Gastrocnemius medialis (tissue), 4 donors: ENCODE results near the gene WSCD1. TPM values are rescaled to one million over a fixed set of nuclear protein-coding genes. Genes with fewer than 3 reads are reported as not detected.

Experiments
- ATAC-seq, 2 donors: fragments of 150-250 bp; one replicate each; pipeline ENCODE4 v1.9.1; 2016
- DNase-seq, 2 donors: peaks; one replicate each; pipeline ENCODE4 v3.0.0-alpha.2; 2019
- H3K27ac ChIP-seq, 4 donors: fragments of 200-600 bp; sonication (generic); 1 replicate in 1 of 4; 2 replicates in 3 of 4; pipeline ENCODE4 v1.5.1; 2016 to 2018; ENCODE audit warnings: mild to moderate bottlenecking in 2 of 4, moderate library complexity in 1 of 4
- H3K27me3 ChIP-seq, 3 donors: fragments of 200-600 bp; sonication (generic) in 2 of 3; 1 replicate in 1 of 3; 2 replicates in 2 of 3; pipeline versions ENCODE4 v1.5.1 to v1.6.0; 2016 to 2019; ENCODE audit warnings: mild to moderate bottlenecking in 1 of 3, moderate library complexity in 1 of 3
- H3K36me3 ChIP-seq, 2 donors: fragments of 200-600 bp; sonication (generic) in 1 of 2; one replicate each; pipeline ENCODE4 v1.5.1; 2017 to 2018
- H3K4me1 ChIP-seq, 2 donors: fragments of 200-600 bp; sonication (generic) in 1 of 2; one replicate each; pipeline ENCODE4 v1.5.1; 2016 to 2017; ENCODE audit warnings: mild to moderate bottlenecking in 2 of 2
- H3K4me3 ChIP-seq, 4 donors: fragments of 200-600 bp; sonication (generic) in 3 of 4; 1 replicate in 1 of 4; 2 replicates in 3 of 4; pipeline ENCODE4 v1.5.1; 2016 to 2019; ENCODE audit warnings: mild to moderate bottlenecking in 2 of 4
- H3K9me3 ChIP-seq, 3 donors: fragments of 200-600 bp; sonication (generic) in 2 of 3; 1 replicate in 1 of 3; 2 replicates in 2 of 3; pipeline ENCODE4 v1.5.1; 2016 to 2019
- CTCF ChIP-seq, 5 experiments: fragments of 450-650 bp in 3 of 5; fragments of 200-600 bp in 2 of 5; sonication (generic) in 2 of 5; IDR thresholded peaks in 4 of 5; conservative IDR thresholded peaks in 1 of 5; 1 replicate in 4 of 5; 2 replicates in 1 of 5; pipeline ENCODE4 v1.5.1; 2016 to 2019; ENCODE audit warnings: antibody characterized with exemption in 5 of 5, mild to moderate bottlenecking in 3 of 5, moderate library complexity in 3 of 5
- POLR2A ChIP-seq, 2 donors: fragments of 450-650 bp; IDR thresholded peaks; one replicate each; pipeline ENCODE4 v1.6.1; 2017; ENCODE audit warnings: antibody characterized with exemption in 2 of 2, mild to moderate bottlenecking in 2 of 2, moderate library complexity in 2 of 2
- in situ Hi-C, 4 donors: fragments of 200-750 bp; cut with MboI; loops; one replicate each; pipeline versions ENCODE4 v1.15.0 to v1.8.0; 2017; ENCODE audit warnings: low sequenced_read_pairs in 4 of 4
- intact Hi-C: fragments of 100-400 bp; cut with DNase I; formaldehyde crosslinking; loops from one replicate; pipeline ENCODE4 v1.15.1; 2023; ENCODE audit warnings: low total_unique reads
- total RNA-seq, 4 donors: library from RNA; depleted of rRNA; stranded (reverse); fragments of >200 nt; gene quantifications; one replicate each; pipeline versions ENCODE4 v1.1.0 to v1.2.3, GENCODE V29; 2016

The WSCD1 gene
- total RNA-seq, 4 donors from 2014 or later = 2.7 to 15.3 (median 5.9) TPM

- in situ Hi-C loops = no loop called here
- no peak overlapping the region for H3K4me3 ChIP-seq
- H3K9me3 ChIP-seq = no peaks in the 10 kb centered on the region
- H3K36me3 ChIP-seq = no peaks in the 10 kb centered on the region
- no peak for ATAC-seq
- intact Hi-C loops = no loop called here
- no peak overlapping the region for H3K27ac ChIP-seq
- no peaks in the 10 kb centered on the region for H3K4me1 ChIP-seq
- H3K27me3 ChIP-seq = no peaks in the 10 kb centered on the region
- no peak for DNase-seq
- no peak for TF ChIP-seq CTCF (IDR thresholded peaks at IDR 0.05 in 4 of 5, conservative IDR thresholded peaks at IDR 0.05 in 1 of 5)
- no peak for TF ChIP-seq POLR2A (IDR thresholded peaks at IDR 0.05)
These were observed 29.7 kb upstream of the WSCD1 start for GRCh38 chr17:6040504-6040903.

- no peak for DNase-seq
- Histone ChIP-seq H3K36me3 (no peaks in the 10 kb centered on the region), H3K9me3 (no peaks in the 10 kb centered on the region), H3K4me1 (no peaks in the 10 kb centered on the region), H3K27me3 (no peaks in the 10 kb centered on the region), H3K27ac (no peak overlapping the region), H3K4me3 (no peak overlapping the region)
- TF ChIP-seq CTCF (IDR thresholded peaks at IDR 0.05 in 4 of 5, conservative IDR thresholded peaks at IDR 0.05 in 1 of 5) (no peak), POLR2A (IDR thresholded peaks at IDR 0.05) (no peak)
- intact Hi-C loops (no loop called here), in situ Hi-C loops (no loop called here)
- no peak for ATAC-seq
These were observed 28.9 kb upstream of the WSCD1 start for GRCh38 chr17:6041246-6041645.

GRCh38 chr17:6043405-6043804 lies 26.8 kb upstream of the WSCD1 start:
- H3K27me3 ChIP-seq = no peaks in the 10 kb centered on the region
- DNase-seq = no peak
- ATAC-seq = no peak
- no peaks in the 10 kb centered on the region for H3K36me3 ChIP-seq
- TF ChIP-seq POLR2A (IDR thresholded peaks at IDR 0.05) = no peak
- TF ChIP-seq CTCF (IDR thresholded peaks at IDR 0.05 in 4 of 5, conservative IDR thresholded peaks at IDR 0.05 in 1 of 5) = no peak
- no peaks in the 10 kb centered on the region for H3K4me1 ChIP-seq
- in situ Hi-C loops = no loop called here
- no peaks in the 10 kb centered on the region for H3K9me3 ChIP-seq
- no peak overlapping the region for H3K4me3 ChIP-seq
- no peak overlapping the region for H3K27ac ChIP-seq
- intact Hi-C loops = no loop called here

GRCh38 chr17:6044261-6044660 lies 25.9 kb upstream of the WSCD1 start:
- TF ChIP-seq CTCF (IDR thresholded peaks at IDR 0.05 in 4 of 5, conservative IDR thresholded peaks at IDR 0.05 in 1 of 5) = no peak
- no peak for TF ChIP-seq POLR2A (IDR thresholded peaks at IDR 0.05)
- ATAC-seq (no peak), DNase-seq (no peak)
- Histone ChIP-seq H3K27me3 (no peaks in the 10 kb centered on the region), H3K9me3 (no peaks in the 10 kb centered on the region), H3K4me3 (no peak overlapping the region), H3K4me1 (no peaks in the 10 kb centered on the region), H3K27ac (no peak overlapping the region), H3K36me3 (no peaks in the 10 kb centered on the region)
- intact Hi-C loops (no loop called here), in situ Hi-C loops (no loop called here)

GRCh38 chr17:6045621-6046357 lies 24.4 kb upstream of the WSCD1 start:
- no peaks in the 10 kb centered on the region for H3K27me3 ChIP-seq
- ATAC-seq (no peak), DNase-seq (no peak)
- no peak overlapping the region for H3K4me3 ChIP-seq
- in situ Hi-C loops = no loop called here
- TF ChIP-seq CTCF (IDR thresholded peaks at IDR 0.05 in 4 of 5, conservative IDR thresholded peaks at IDR 0.05 in 1 of 5) (no peak), POLR2A (IDR thresholded peaks at IDR 0.05) (no peak)
- no peaks in the 10 kb centered on the region for H3K9me3 ChIP-seq
- no peaks in the 10 kb centered on the region for H3K36me3 ChIP-seq
- intact Hi-C loops = no loop called here
- no peak overlapping the region for H3K27ac ChIP-seq
- no peaks in the 10 kb centered on the region for H3K4me1 ChIP-seq
